GM12892 (cell line): ENCODE results near the gene NAV2.

Experiments
- POLR2A ChIP-seq: IDR thresholded peaks from 2 replicates; pipeline ENCODE4 v1.6.1; 2011; ENCODE audit warnings: low read depth, low read length, control low read depth
- TAF1 ChIP-seq: IDR thresholded peaks from 2 replicates; pipeline ENCODE4 v1.6.1; 2011; ENCODE audit warnings: low read depth, mild to moderate bottlenecking, control low read depth, low read length, borderline replicate concordance

- TF ChIP-seq POLR2A, result no peak
- no peak for TF ChIP-seq TAF1
These were observed 279.5 kb downstream of the NAV2 start for GRCh38 chr11:19992162-19992561.
